Hepatic stellate cell (primary cell): ENCODE measurements around the gene MROH9.
A peak's percentile ranks its signal among the peaks of the same experiment; 100 is the strongest.

Experiments
- DNase-seq: peaks from one replicate; pipeline ENCODE4 v3.0.0; 2011; ENCODE audit warnings: low spot score

Gene MROH9

GRCh38 chr1:170970256-170970655 lies 34.9 kb downstream of the MROH9 start:
- DNase-seq, result no peak

- no peak for DNase-seq
Observed at GRCh38 chr1:170978371-170978910, 43.1 kb downstream of the MROH9 start.

- DNase-seq, result no peak
Observed at GRCh38 chr1:170985406-170985805, 50.1 kb downstream of the MROH9 start.

GRCh38 chr1:170986901-170987300 lies 51.6 kb downstream of the MROH9 start:
- no peak for DNase-seq

GRCh38 chr1:170987424-170987823 lies 52.1 kb downstream of the MROH9 start:
- no peak for DNase-seq

GRCh38 chr1:170993151-170993550 lies 57.8 kb downstream of the MROH9 start:
- no peak for DNase-seq

GRCh38 chr1:170993717-170994116 lies 58.4 kb downstream of the MROH9 start:
- no peak for DNase-seq

- DNase-seq, result no peak
Observed at GRCh38 chr1:171014880-171015279, 79.5 kb downstream of the MROH9 start.

- no peak for DNase-seq
Observed at GRCh38 chr1:171017426-171017825, 82.1 kb downstream of the MROH9 start.

GRCh38 chr1:171019971-171020370 lies 84.6 kb downstream of the MROH9 start:
- no peak for DNase-seq

- no peak for DNase-seq
Observed at GRCh38 chr1:171032822-171033702, 97.7 kb downstream of the MROH9 start.

- no peak for DNase-seq
Observed at GRCh38 chr1:171037626-171038025, 102.3 kb downstream of the MROH9 start.

- DNase-seq, result no peak
Observed at GRCh38 chr1:171038284-171038683, 103.0 kb downstream of the MROH9 start.

GRCh38 chr1:171048014-171048413 lies 112.7 kb downstream of the MROH9 start:
- no peak for DNase-seq

GRCh38 chr1:171052977-171053376 lies 117.6 kb downstream of the MROH9 start:
- DNase-seq, result no peak

GRCh38 chr1:171055966-171056643 lies 120.8 kb downstream of the MROH9 start:
- DNase-seq, result no peak

GRCh38 chr1:171061425-171062143 lies 126.2 kb downstream of the MROH9 start:
- no peak for DNase-seq

- DNase-seq, result no peak
Observed at GRCh38 chr1:171062902-171063301, 127.6 kb downstream of the MROH9 start.

- no peak for DNase-seq
Observed at GRCh38 chr1:171075041-171075440, 139.7 kb downstream of the MROH9 start.

- DNase-seq, result peak; percentile 19
Observed at GRCh38 chr1:171081314-171081753, 146.0 kb downstream of the MROH9 start.

- DNase-seq, result no peak
Observed at GRCh38 chr1:171081763-171082201, 146.4 kb downstream of the MROH9 start.

GRCh38 chr1:171082606-171083005 lies 147.3 kb downstream of the MROH9 start:
- no peak for DNase-seq
